ENCODE results near the gene EREG. TPM values are rescaled to one million over a fixed set of nuclear protein-coding genes. Genes with fewer than 3 reads are reported as not detected.

Gene EREG
- polyA plus RNA-seq, 2 of the 4 experiments (the other 2 are of a cell fraction) = 34.0 to 102 TPM

DNA sequence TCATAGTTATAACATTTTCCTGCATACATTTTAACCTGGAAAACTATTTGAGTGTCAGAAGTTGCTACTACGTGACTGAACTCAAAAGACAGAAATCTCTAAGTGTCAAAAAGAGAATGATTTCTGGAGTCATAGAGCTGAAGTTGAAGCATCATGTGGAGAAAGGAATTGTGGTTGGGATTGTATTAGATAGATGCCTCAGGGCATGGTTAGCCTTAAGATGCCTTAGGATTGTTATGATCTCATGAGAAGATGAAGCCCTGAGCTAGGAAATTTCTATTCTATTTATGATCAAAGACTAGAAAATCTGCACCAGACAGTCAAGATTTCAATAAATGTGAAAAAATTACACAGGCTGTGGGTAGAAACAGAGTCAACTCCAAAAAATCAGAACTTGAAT is 36.4 kb upstream of the EREG start:
- Histone ChIP-seq H3K4me2 (no peak overlapping the region), H3K9me3 (no peaks in the 10 kb centered on the region), H3K27ac (no peak overlapping the region), H3K4me1 (0 out of 3 replicates have a peak, but pooled peaks cover 5% of the 10 kb centered on the region), H3K4me3 (no peak overlapping the region)
- WGBS (ENCODE audit: missing lambda C conversion rate) = 89% methylated on average over 1 of the region's 1 CpG
- ChIA-PET CTCF (interaction anchor here (2.8 kb wide), 1 partner anchor 8 kb away, joined by 13 read pairs; no protein-coding TSS in a partner anchor), POLR2A (no interaction called here)
- ATAC-seq = no peak
- no peak for FAIRE-seq
- DNase-seq (ENCODE audit: low read depth in 1 of 2, low spot score in 1 of 2) = no peak
- no peak for TF ChIP-seq RAD21 (conservative IDR thresholded peaks at IDR 0.05 in 1 of 2, IDR thresholded peaks at IDR 0.05 in 1 of 2)
- no peak for TF ChIP-seq RARB (CRISPR knock-in tag; IDR thresholded peaks at IDR 0.05)
- TF ChIP-seq, protein P1, sequence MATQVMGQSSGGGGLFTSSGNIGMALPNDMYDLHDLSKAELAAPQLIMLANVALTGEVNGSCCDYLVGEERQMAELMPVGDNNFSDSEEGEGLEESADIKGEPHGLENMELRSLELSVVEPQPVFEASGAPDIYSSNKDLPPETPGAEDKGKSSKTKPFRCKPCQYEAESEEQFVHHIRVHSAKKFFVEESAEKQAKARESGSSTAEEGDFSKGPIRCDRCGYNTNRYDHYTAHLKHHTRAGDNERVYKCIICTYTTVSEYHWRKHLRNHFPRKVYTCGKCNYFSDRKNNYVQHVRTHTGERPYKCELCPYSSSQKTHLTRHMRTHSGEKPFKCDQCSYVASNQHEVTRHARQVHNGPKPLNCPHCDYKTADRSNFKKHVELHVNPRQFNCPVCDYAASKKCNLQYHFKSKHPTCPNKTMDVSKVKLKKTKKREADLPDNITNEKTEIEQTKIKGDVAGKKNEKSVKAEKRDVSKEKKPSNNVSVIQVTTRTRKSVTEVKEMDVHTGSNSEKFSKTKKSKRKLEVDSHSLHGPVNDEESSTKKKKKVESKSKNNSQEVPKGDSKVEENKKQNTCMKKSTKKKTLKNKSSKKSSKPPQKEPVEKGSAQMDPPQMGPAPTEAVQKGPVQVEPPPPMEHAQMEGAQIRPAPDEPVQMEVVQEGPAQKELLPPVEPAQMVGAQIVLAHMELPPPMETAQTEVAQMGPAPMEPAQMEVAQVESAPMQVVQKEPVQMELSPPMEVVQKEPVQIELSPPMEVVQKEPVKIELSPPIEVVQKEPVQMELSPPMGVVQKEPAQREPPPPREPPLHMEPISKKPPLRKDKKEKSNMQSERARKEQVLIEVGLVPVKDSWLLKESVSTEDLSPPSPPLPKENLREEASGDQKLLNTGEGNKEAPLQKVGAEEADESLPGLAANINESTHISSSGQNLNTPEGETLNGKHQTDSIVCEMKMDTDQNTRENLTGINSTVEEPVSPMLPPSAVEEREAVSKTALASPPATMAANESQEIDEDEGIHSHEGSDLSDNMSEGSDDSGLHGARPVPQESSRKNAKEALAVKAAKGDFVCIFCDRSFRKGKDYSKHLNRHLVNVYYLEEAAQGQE (IDR thresholded peaks at IDR 0.05) = no peak
- TF ChIP-seq FOSB (CRISPR knock-in tag; IDR thresholded peaks at IDR 0.05) = no peak
- TF ChIP-seq, protein P2, sequence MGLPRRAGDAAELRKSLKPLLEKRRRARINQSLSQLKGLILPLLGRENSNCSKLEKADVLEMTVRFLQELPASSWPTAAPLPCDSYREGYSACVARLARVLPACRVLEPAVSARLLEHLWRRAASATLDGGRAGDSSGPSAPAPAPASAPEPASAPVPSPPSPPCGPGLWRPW (IDR thresholded peaks at IDR 0.05) = no peak
- no peak for TF ChIP-seq MAFK (IDR thresholded peaks at IDR 0.05; ENCODE audit: partially characterized antibody)
- no peak for TF ChIP-seq GATA3 (IDR thresholded peaks at IDR 0.05; ENCODE audit: borderline replicate concordance)
- no peak for TF ChIP-seq POLR2A (IDR thresholded peaks at IDR 0.05; ENCODE audit: low read length)

DNA sequence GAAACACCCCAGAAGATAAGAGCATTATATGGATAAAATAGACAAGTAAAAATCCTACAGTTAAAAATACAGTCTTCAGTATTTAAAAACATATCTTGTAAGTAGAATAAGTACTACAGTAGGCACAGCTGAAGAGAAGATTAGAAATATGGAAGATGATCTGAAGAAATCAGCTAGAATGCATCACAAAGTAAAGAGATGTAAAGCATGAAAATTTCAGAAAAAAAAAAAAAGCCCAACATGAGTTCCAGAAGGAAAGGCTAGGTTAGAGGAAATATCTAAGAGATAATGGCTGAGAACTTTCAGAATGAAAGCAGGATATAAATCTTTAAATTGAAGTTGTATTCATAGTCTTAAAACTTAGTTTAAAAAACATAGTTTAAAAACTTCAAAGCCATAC is 35.6 kb upstream of the EREG start:
- POLR2A ChIA-PET = no interaction called here
- no peak overlapping the region for H3K4me3 ChIP-seq
- DNase-seq (ENCODE audit: low read depth in 1 of 2, low spot score in 1 of 2) = no peak
- FAIRE-seq = no peak
- CTCF ChIA-PET = interaction anchor here (2.8 kb wide), 1 partner anchor 9 kb away, joined by 13 read pairs; no protein-coding TSS in a partner anchor
- TF ChIP-seq, protein P3, sequence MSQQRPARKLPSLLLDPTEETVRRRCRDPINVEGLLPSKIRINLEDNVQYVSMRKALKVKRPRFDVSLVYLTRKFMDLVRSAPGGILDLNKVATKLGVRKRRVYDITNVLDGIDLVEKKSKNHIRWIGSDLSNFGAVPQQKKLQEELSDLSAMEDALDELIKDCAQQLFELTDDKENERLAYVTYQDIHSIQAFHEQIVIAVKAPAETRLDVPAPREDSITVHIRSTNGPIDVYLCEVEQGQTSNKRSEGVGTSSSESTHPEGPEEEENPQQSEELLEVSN (IDR thresholded peaks at IDR 0.05; ENCODE audit: borderline replicate concordance, low read depth) = no peak
- TF ChIP-seq KDM1A (IDR thresholded peaks at IDR 0.05; ENCODE audit: low read depth) (no peak), PHF8 (IDR thresholded peaks at IDR 0.05; ENCODE audit: borderline replicate concordance, low read depth) (no peak), CBX2 (IDR thresholded peaks at IDR 0.05; ENCODE audit: borderline replicate concordance, low read depth) (no peak), CEBPB (IDR thresholded peaks at IDR 0.05) (no peak)
- TF ChIP-seq, protein P4, sequence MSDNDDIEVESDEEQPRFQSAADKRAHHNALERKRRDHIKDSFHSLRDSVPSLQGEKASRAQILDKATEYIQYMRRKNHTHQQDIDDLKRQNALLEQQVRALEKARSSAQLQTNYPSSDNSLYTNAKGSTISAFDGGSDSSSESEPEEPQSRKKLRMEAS (IDR thresholded peaks at IDR 0.05) = no peak
- TF ChIP-seq, protein P5, sequence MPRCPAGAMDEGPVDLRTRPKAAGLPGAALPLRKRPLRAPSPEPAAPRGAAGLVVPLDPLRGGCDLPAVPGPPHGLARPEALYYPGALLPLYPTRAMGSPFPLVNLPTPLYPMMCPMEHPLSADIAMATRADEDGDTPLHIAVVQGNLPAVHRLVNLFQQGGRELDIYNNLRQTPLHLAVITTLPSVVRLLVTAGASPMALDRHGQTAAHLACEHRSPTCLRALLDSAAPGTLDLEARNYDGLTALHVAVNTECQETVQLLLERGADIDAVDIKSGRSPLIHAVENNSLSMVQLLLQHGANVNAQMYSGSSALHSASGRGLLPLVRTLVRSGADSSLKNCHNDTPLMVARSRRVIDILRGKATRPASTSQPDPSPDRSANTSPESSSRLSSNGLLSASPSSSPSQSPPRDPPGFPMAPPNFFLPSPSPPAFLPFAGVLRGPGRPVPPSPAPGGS (IDR thresholded peaks at IDR 0.05) = no peak
- TF ChIP-seq, protein P6, sequence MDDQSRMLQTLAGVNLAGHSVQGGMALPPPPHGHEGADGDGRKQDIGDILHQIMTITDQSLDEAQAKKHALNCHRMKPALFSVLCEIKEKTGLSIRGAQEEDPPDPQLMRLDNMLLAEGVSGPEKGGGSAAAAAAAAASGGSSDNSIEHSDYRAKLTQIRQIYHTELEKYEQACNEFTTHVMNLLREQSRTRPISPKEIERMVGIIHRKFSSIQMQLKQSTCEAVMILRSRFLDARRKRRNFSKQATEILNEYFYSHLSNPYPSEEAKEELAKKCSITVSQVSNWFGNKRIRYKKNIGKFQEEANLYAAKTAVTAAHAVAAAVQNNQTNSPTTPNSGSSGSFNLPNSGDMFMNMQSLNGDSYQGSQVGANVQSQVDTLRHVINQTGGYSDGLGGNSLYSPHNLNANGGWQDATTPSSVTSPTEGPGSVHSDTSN (IDR thresholded peaks at IDR 0.05) = no peak
- no peaks in the 10 kb centered on the region for H3K9me3 ChIP-seq
- no peak overlapping the region for H3K27ac ChIP-seq
- H3K4me1 ChIP-seq = 0 out of 3 replicates have a peak, but pooled peaks cover 5% of the 10 kb centered on the region
- no peak for ATAC-seq
- no peak overlapping the region for H3K4me2 ChIP-seq

DNA sequence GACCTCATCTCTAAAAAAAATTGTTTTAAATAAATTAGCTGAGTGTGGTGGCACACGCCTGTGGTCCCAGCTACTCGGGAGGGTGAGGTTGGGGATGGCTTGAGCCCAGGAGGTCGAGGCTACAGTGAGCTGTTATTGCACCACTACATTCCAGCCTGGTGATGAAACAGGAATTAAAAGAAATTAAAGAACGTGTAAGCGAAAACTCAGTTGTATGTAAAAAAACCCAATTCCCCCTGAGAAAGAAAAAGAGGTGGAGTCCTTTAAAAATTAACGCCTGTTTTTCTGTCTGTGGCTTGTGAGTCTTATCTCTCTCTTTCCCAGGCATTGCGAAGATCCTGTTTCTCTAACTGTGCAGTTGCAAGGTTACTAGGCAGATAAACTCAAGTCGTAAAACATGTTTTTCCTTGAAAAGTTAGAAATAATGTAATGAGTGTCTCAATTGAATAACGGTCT is 34.6 kb upstream of the EREG start:
- CTCF ChIA-PET = interaction anchor here (2.8 kb wide), 1 partner anchor 10 kb away, joined by 13 read pairs; no protein-coding TSS in a partner anchor

More for the DNA sequence above, 34.6 kb upstream of the EREG start:
- POLR2A ChIA-PET = no interaction called here
- no peak for FAIRE-seq
- no peak for ATAC-seq
- Histone ChIP-seq H3K27ac (no peak overlapping the region), H3K4me1 (no peaks in the 10 kb centered on the region), H3K4me3 (no peak overlapping the region), H3K9me3 (no peaks in the 10 kb centered on the region), H3K4me2 (no peak overlapping the region)
- TF ChIP-seq, protein P7, sequence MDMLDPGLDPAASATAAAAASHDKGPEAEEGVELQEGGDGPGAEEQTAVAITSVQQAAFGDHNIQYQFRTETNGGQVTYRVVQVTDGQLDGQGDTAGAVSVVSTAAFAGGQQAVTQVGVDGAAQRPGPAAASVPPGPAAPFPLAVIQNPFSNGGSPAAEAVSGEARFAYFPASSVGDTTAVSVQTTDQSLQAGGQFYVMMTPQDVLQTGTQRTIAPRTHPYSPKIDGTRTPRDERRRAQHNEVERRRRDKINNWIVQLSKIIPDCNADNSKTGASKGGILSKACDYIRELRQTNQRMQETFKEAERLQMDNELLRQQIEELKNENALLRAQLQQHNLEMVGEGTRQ (IDR thresholded peaks at IDR 0.05) = no peak
- no peak for TF ChIP-seq NR3C1 (IDR thresholded peaks at IDR 0.05)
- TF ChIP-seq TFCP2L1 (CRISPR knock-in tag; IDR thresholded peaks at IDR 0.05) = no peak
- TF ChIP-seq ZC3H11A (IDR thresholded peaks at IDR 0.05) = no peak
- no peak for TF ChIP-seq SREBF2 (IDR thresholded peaks at IDR 0.05)
- TF ChIP-seq, protein P2 (IDR thresholded peaks at IDR 0.05) = no peak
- no peak for DNase-seq (ENCODE audit: low read depth in 1 of 2, low spot score in 1 of 2)
- WGBS (ENCODE audit: missing lambda C conversion rate) = 81% methylated on average over 9 of the region's 9 CpGs

Data from A549 (cell line).